ENCODE results near the gene CCR4.

DNA sequence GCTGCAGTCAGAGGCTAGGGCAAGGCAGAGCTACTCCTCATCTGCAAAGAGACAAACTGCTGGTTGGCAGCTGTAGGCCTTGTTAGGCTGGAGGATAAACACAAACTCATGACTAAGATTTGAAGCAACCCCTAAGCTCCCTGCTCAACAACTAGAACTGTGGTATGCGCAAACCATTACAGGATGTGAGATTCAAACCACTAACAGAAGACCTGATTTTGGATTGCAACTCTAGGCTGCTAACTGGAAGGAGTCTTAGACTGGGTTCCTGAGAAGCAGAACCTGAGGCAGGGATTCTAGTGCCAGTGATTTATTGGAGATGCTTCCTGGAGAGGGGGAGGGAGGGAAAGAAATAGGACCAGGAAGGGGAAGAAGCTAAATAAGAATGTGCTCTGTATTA, 22.5 kb downstream of the CCR4 start:
- no peak for TF ChIP-seq POLR2A (IDR thresholded peaks at IDR 0.05)
- TF ChIP-seq, protein P1, sequence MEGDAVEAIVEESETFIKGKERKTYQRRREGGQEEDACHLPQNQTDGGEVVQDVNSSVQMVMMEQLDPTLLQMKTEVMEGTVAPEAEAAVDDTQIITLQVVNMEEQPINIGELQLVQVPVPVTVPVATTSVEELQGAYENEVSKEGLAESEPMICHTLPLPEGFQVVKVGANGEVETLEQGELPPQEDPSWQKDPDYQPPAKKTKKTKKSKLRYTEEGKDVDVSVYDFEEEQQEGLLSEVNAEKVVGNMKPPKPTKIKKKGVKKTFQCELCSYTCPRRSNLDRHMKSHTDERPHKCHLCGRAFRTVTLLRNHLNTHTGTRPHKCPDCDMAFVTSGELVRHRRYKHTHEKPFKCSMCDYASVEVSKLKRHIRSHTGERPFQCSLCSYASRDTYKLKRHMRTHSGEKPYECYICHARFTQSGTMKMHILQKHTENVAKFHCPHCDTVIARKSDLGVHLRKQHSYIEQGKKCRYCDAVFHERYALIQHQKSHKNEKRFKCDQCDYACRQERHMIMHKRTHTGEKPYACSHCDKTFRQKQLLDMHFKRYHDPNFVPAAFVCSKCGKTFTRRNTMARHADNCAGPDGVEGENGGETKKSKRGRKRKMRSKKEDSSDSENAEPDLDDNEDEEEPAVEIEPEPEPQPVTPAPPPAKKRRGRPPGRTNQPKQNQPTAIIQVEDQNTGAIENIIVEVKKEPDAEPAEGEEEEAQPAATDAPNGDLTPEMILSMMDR (IDR thresholded peaks at IDR 0.05), result no peak

Measured in adrenal gland (tissue), 5 donors.